Mucosa of stomach (tissue), 1 donor: ENCODE data around the gene LOXL1.
"Not testable (repeated sequence)": the region's sequence is repeated elsewhere in the genome, so short reads cannot be mapped to it uniquely, and the experiment has no call there.

ENCODE experiments used
- H3K27me3 ChIP-seq: one replicate; pipeline ENCODE4 v1.7.0; 2013; ENCODE audit warnings: mild to moderate bottlenecking, low read length; ENCODE audit not compliant: control insufficient read depth, insufficient read depth
- H3K36me3 ChIP-seq: one replicate; pipeline ENCODE4 v1.7.0; 2013; ENCODE audit warnings: low read length; ENCODE audit not compliant: control insufficient read depth, insufficient read depth
- H3K4me1 ChIP-seq: one replicate; pipeline ENCODE4 v1.7.0; 2013; ENCODE audit warnings: mild to moderate bottlenecking, low read length; ENCODE audit not compliant: control insufficient read depth, insufficient read depth
- H3K4me3 ChIP-seq: one replicate; pipeline ENCODE4 v1.7.0; 2013; ENCODE audit warnings: low read length
- H3K9ac ChIP-seq: one replicate; pipeline ENCODE4 v1.7.0; 2013; ENCODE audit warnings: mild to moderate bottlenecking, low read length, moderate library complexity
- H3K9me3 ChIP-seq: one replicate; pipeline ENCODE4 v1.7.0; 2013; ENCODE audit warnings: mild to moderate bottlenecking, low read length, moderate library complexity; ENCODE audit not compliant: control insufficient read depth
- donor health status: Pancreatic carcinoma.

Gene LOXL1

GRCh38 chr15:73969151-73969759 lies 43.0 kb downstream of the LOXL1 start:
- peaks cover 21% of the 10 kb centered on the region for H3K4me1 ChIP-seq

DNA sequence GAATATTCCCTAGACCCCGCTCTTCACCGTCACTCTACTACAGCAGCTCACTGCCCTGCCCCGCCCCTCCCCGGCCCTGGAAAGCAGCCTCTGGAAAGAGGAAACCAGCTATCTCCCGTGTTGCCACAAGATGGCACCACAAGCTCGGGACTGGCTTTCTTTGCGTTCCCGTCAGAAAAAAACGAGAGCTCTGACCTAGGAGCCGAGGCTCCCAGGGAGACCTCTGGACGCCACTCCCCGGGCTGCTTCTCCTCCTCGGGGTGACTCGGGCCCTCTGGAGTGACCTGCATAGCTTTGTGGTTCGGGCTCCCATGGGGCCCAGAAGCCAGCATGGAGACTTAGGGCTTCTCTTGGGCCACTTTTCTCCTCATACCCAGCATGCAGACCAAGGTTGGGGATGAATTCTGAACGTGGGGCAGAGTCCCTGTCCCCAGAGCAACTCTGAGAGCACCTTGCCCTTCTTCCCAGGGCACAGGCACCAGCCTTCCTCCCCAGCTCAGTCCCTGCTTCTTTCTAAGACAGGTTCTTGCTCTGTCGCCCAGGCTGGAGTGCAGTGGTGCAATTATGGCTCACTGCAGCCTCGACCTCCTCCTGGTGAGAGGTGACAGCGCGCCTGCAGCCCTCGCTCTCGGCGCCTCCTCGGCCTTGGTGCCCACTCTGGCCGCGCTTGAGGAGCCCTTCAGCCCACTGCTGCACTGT lies 46.9 kb downstream of the LOXL1 start:
- Histone ChIP-seq H3K9ac (no peak overlapping the region), H3K36me3 (no peaks in the 10 kb centered on the region), H3K27me3 (no peaks in the 10 kb centered on the region), H3K4me3 (no peak overlapping the region), H3K4me1 (peaks cover 8% of the 10 kb centered on the region), H3K9me3 (no peaks in the 10 kb centered on the region)

More at GRCh38 chr15:73969151-73969759, 43.0 kb downstream of the LOXL1 start:
- no peaks in the 10 kb centered on the region for H3K9me3 ChIP-seq
- H3K4me3 ChIP-seq: no peak overlapping the region
- H3K9ac ChIP-seq: no peak overlapping the region
- no peaks in the 10 kb centered on the region for H3K36me3 ChIP-seq
- H3K27me3 ChIP-seq: no peaks in the 10 kb centered on the region

DNA sequence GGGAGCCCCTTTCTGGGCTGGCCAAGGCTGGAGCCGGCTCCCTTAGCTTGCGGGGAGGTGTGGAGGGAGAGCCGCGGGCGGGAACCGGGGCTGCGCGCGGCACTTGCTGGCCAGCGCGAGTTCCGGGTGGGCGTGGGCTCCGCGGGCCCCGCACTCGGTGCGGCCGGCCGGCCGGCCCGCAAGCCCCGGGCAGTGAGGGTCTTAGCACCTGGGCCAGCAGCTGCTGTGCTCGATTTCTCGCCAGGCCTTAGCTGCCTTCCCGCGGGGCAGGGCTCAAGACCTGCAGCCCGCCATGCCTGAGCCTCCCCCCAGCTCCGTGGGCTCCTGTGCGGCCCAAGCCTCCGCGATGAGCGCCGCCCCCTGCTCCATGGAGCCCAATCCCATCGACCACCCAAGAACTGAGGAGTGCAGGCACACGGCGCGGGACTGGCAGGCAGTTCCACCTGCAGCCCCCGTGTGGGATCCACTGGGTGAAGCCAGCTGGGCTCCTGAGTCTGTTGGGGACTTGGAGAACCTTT lies 47.5 kb downstream of the LOXL1 start:
- H3K36me3 ChIP-seq, H3K4me3 ChIP-seq, H3K9me3 ChIP-seq: not testable (repeated sequence)

GRCh38 chr15:73975440-73976125 lies 49.3 kb downstream of the LOXL1 start:
- H3K4me3 ChIP-seq, H3K36me3 ChIP-seq, H3K9me3 ChIP-seq, H3K27me3 ChIP-seq, H3K4me1 ChIP-seq, H3K9ac ChIP-seq: not testable (repeated sequence)

More for the DNA sequence above, 47.5 kb downstream of the LOXL1 start:
- H3K27me3 ChIP-seq, H3K4me1 ChIP-seq, H3K9ac ChIP-seq: not testable (repeated sequence)

DNA sequence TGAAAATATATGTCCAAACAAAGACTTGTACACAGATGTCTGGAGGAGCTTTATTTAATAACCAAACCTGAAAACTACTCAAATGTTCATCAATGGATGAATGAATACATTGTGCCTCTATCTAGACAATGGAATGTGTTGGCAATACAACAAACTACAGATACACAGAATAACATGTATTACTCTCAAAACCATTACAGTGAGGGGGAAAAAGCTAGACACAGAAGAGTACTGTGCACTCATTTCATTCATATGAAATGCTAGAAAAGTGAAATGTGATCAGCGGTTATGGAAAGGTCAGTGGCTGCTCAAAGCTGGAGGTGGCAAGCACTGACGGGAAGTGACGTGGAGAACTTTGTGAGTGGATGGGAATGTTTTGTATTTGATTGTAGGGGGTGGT lies 52.6 kb downstream of the LOXL1 start:
- peaks cover 25% of the 10 kb centered on the region for H3K4me1 ChIP-seq

GRCh38 chr15:73979636-73980035 lies 53.4 kb downstream of the LOXL1 start:
- Histone ChIP-seq H3K9ac (no peak overlapping the region), H3K36me3 (no peaks in the 10 kb centered on the region), H3K4me3 (no peak overlapping the region), H3K9me3 (no peaks in the 10 kb centered on the region), H3K4me1 (peaks cover 25% of the 10 kb centered on the region), H3K27me3 (no peaks in the 10 kb centered on the region)

More for the DNA sequence above, 52.6 kb downstream of the LOXL1 start:
- Histone ChIP-seq H3K36me3 (no peaks in the 10 kb centered on the region), H3K4me3 (no peak overlapping the region), H3K9me3 (no peaks in the 10 kb centered on the region), H3K27me3 (no peaks in the 10 kb centered on the region), H3K9ac (no peak overlapping the region)

- Histone ChIP-seq H3K36me3 (no peaks in the 10 kb centered on the region), H3K4me3 (no peak overlapping the region), H3K9me3 (no peaks in the 10 kb centered on the region), H3K27me3 (no peaks in the 10 kb centered on the region), H3K9ac (peak overlapping the region; percentile 36), H3K4me1 (peaks cover 34% of the 10 kb centered on the region)
Measured at GRCh38 chr15:73981761-73982221, 55.5 kb downstream of the LOXL1 start.

DNA sequence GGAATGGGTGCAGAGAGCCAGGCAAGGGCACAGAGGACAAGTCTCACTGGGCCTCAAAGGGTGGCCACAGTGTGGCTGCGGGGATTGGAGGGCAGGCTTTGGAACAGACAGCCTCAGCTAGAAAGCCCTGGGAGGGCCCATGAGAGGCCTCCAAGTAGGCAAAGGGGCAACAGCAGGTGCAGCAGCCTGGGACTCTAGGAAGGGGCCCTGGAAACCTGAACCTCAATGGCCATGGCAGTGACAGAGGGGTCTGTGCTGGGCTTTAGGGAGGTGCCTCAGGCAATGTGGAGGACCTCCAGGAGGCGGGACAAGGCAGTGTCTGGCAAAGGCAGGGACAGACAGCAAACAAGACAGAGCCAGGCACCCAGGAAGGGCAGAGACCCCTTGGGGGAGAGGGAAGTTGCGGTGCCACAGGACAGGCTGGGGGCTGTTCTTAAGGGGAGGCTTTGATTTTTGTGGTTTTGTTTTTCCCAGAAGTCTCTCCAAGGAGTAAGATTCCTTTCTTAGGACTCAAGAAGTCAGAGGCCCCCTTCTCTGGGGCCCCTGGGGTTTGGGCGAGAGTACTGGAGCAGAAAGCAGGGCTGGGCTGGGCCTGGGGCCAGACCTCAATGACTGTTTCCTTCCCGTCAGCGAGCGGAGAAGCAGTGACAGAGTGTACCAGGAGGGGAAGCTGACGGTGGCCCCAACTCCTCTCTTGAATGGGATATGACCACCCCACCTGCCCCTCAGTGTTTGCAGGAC lies 56.1 kb downstream of the LOXL1 start:
- H3K4me1 ChIP-seq: peaks cover 37% of the 10 kb centered on the region
- no peaks in the 10 kb centered on the region for H3K27me3 ChIP-seq
- peak overlapping the region; percentile 36 for H3K9ac ChIP-seq
- H3K4me3 ChIP-seq: no peak overlapping the region
- H3K9me3 ChIP-seq: no peaks in the 10 kb centered on the region
- no peaks in the 10 kb centered on the region for H3K36me3 ChIP-seq

DNA sequence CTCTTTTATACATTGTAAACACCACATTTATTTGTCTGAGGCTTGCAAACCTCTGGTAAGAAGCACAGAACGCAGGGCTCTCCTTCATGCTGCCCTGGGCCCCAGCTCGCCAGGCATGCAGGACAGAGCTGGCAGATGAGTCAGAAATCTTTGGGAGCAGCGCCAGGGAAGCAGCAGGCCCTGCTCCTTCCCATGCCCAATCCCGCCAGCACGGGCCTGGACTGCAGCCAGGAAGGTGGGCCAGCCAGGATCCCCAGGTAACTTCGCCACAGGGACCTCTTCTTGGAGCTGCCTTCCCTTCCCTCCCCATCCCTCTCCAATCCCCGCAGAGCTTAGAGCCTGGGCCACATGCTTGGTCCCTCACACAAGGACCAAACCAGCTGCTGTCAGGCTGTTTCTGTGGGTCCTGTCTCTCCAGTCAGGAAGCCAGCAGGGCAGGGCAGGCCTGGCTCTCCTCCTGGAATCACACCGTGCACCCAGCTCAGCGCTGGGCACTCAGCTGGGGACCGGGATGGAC lies 57.0 kb downstream of the LOXL1 start:
- Histone ChIP-seq H3K36me3 (no peaks in the 10 kb centered on the region), H3K9ac (no peak overlapping the region), H3K4me3 (no peak overlapping the region), H3K4me1 (peaks cover 45% of the 10 kb centered on the region), H3K9me3 (no peaks in the 10 kb centered on the region), H3K27me3 (no peaks in the 10 kb centered on the region)

GRCh38 chr15:73983773-73984172 lies 57.5 kb downstream of the LOXL1 start:
- no peak overlapping the region for H3K4me3 ChIP-seq
- no peak overlapping the region for H3K9ac ChIP-seq
- H3K27me3 ChIP-seq: no peaks in the 10 kb centered on the region
- peaks cover 50% of the 10 kb centered on the region for H3K4me1 ChIP-seq
- H3K9me3 ChIP-seq: no peaks in the 10 kb centered on the region
- H3K36me3 ChIP-seq: no peaks in the 10 kb centered on the region

DNA sequence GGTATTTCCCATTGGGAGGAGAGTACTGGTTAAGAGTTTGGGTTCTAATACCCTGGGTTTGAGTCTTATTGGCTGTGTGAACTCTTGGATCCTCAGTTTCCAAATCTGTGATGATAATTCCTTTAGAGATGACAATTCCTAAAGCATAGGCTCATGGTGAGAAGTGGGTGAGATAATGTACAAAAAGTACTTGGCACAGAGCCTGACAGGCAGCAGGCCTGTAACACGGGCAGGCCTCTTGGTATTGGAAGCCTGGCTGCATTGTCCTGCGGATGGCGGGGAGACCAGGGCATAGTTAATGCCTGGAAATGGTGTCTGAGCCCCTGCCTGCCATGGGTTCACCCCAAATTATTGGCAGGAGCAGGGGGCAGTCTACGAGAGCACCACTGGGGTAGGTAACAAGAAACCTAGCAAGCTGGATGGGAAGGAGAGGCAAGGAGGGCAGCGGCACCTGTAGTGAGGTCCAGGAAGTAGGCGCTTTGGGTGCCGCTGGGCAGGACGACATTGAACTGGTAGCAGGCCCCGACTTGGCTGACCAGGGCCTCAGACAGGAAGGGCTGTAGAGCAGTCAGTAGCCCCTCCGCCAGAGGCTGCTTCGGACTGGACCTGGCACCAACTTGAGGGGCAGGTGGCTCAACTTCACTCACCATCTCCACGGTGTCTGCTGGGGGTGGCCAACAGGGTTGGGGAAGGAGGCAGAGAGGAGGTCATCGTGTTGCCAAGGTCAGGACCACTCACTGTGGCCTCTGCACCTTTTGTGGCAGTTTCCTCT lies 58.1 kb downstream of the LOXL1 start:
- no peak overlapping the region for H3K4me3 ChIP-seq
- peaks cover 57% of the 10 kb centered on the region for H3K4me1 ChIP-seq
- no peaks in the 10 kb centered on the region for H3K27me3 ChIP-seq
- H3K9ac ChIP-seq: no peak overlapping the region
- H3K9me3 ChIP-seq: no peaks in the 10 kb centered on the region
- no peaks in the 10 kb centered on the region for H3K36me3 ChIP-seq
